SK-N-MC (cell line): ENCODE results near the gene ING4.

Source experiments
- EZH2 ChIP-seq: fragments of 200-600 bp; sonication (generic); IDR thresholded peaks from one replicate; pipeline ENCODE4 v1.6.1; 2017; ENCODE audit warnings: antibody characterized with exemption
- POLR2AphosphoS5 ChIP-seq: IDR thresholded peaks from 2 replicates; pipeline ENCODE4 v1.6.1; 2012; ENCODE audit warnings: mild to moderate bottlenecking, low read depth, low read length, borderline replicate concordance

DNA sequence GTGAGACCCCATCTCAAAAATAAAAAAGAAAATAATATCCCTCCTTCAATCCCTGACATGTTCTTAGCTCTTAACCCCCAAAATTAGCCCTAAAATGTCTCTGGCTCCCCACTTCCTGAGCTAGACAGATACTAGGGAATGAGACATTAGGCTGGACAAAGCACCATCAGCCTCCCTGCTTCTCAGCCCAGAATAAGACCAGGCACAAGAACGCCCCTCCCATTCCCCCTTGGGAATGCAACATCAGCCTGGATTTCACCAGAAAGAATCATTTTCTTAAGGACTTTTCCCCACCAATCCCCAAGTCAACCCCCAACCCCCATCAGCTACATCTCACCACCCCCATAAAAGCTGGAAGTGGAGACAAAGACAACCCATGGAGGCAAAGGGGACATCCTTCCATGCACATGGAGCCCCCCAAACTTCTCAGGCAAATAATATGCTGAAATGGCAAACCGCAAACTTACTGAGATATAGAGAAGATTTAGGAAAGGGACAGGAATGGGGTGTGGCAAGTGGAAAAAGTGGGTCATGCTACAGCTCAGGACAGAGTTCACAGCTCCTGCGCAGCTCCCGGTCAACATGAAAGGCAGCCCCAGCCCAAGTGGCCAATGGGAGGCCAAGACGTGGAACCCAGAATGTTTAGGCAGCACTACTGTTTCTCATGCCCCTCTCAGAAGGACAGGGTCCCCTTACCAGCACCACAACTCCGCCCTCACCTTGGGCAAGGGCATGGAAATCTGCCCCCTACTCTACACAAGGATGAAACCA is 58.5 kb downstream of the ING4 start:
- TF ChIP-seq POLR2AphosphoS5 (no peak), EZH2 (no peak)
